Sigmoid colon (tissue), 7 donors: ENCODE measurements around the gene SLC29A4. TPM values are rescaled to one million over a fixed set of nuclear protein-coding genes. Genes with fewer than 3 reads are reported as not detected.

Experiments used
- DNase-seq: peaks from one replicate; pipeline ENCODE4 v3.0.0-alpha.2; 2019
- H3K27ac ChIP-seq, 4 donors: fragments of 200-600 bp; sonication (generic); one replicate each; pipeline ENCODE4 v1.5.1; 2016 to 2019; ENCODE audit warnings: mild to moderate bottlenecking in 1 of 4
- H3K27me3 ChIP-seq, 3 donors: fragments of 200-600 bp; sonication (generic); one replicate each; pipeline ENCODE4 v1.5.1; 2019; ENCODE audit warnings: mild to moderate bottlenecking in 1 of 3
- H3K36me3 ChIP-seq, 4 donors: fragments of 200-600 bp; sonication (generic); one replicate each; pipeline ENCODE4 v1.5.1; 2016 to 2019
- H3K4me1 ChIP-seq, 4 donors: fragments of 200-600 bp; sonication (generic); one replicate each; pipeline ENCODE4 v1.5.1; 2017 to 2019
- H3K4me3 ChIP-seq, 4 donors: fragments of 200-600 bp; sonication (generic); one replicate each; pipeline ENCODE4 v1.5.1; 2017 to 2019; ENCODE audit warnings: mild to moderate bottlenecking in 2 of 4, moderate library complexity in 1 of 4
- H3K9me3 ChIP-seq, 4 donors: fragments of 200-600 bp in 3 of 4; sonication (generic) in 3 of 4; one replicate each; pipeline versions ENCODE4 v1.5.1 to v1.6.1; 2013 to 2019
- CTCF ChIP-seq, 4 experiments: fragments of 450-650 bp in 3 of 4; fragments of 200-600 bp in 1 of 4; IDR thresholded peaks; one replicate each; pipeline ENCODE4 v1.5.1; 2016 to 2019; ENCODE audit warnings: antibody characterized with exemption in 4 of 4, mild to moderate bottlenecking in 3 of 4, moderate library complexity in 2 of 4
- EP300 ChIP-seq, 4 donors: sonication (generic); formaldehyde crosslinking; IDR thresholded peaks; one replicate each; pipeline ENCODE4 v1.6.1; 2017; ENCODE audit warnings: antibody characterized with exemption in 4 of 4
- POLR2A ChIP-seq, 2 donors: fragments of 450-650 bp; IDR thresholded peaks; one replicate each; pipeline ENCODE4 v1.6.1; 2016; ENCODE audit warnings: antibody characterized with exemption in 2 of 2, mild to moderate bottlenecking in 2 of 2, moderate library complexity in 2 of 2
- POLR2AphosphoS5 ChIP-seq, 4 donors: sonication (generic); formaldehyde crosslinking; IDR thresholded peaks; one replicate each; pipeline ENCODE4 v1.6.1; 2017; ENCODE audit warnings: antibody characterized with exemption in 4 of 4
- WGBS, 2 donors: extraction: QIAGEN DNeasy Blood & Tissue Kit; methylation state at CpG; one replicate each; pipeline ENCODE4 v1.1.7; 2013; 5-methylcytosine and 5-hydroxymethylcytosine counted together
- intact Hi-C: fragments of 100-400 bp; cut with DNase I; formaldehyde crosslinking; loops from one replicate; pipeline ENCODE4 v1.15.1; 2023
- polyA plus RNA-seq, 3 donors: library from polyadenylated mRNA; stranded (reverse); fragments of 200-250 nt; gene quantifications; one replicate each; pipeline ENCODE4 v1.2.3, GENCODE V29; 2013
- total RNA-seq, 4 donors: library from RNA; depleted of rRNA; stranded (reverse); fragments of >200 nt; gene quantifications; one replicate each; pipeline ENCODE4 v1.1.0, GENCODE V29; 2016
- donor health status: healthy with polysubstance abuse.
- donor health status: Bipolar disorder and iron deficiency.
- donor health status: healthy.

SLC29A4 gene
- total and polyA plus RNA-seq, 7 donors, result 0.33 to 5.6 (median 1.8) TPM

- 92 to 93% methylated on average over 10 of the region's 10 CpGs for WGBS, 2 donors
- DNase-seq, result no peak
- no peaks in the 10 kb centered on the region for H3K9me3 ChIP-seq
- peaks cover 0 to 14% (median 10%) of the 10 kb centered on the region in 4 donors for H3K4me1 ChIP-seq
- no peak overlapping the region for H3K4me3 ChIP-seq
- H3K36me3 ChIP-seq, result peaks cover 21 to 93% (median 62%) of the 10 kb centered on the region in 4 donors
- H3K27ac ChIP-seq, result peak overlapping the region in 1 of 4 donors; percentile 8
- intact Hi-C loops, result no loop called here
- TF ChIP-seq POLR2AphosphoS5 (IDR thresholded peaks at IDR 0.05), result no peak
- H3K27me3 ChIP-seq, result no peaks in the 10 kb centered on the region
Measured at GRCh38 chr7:5324961-5325360, 42.2 kb downstream of the SLC29A4 start.

GRCh38 chr7:5330288-5330687 is 47.5 kb downstream of the SLC29A4 start:
- H3K9me3 ChIP-seq, result no peaks in the 10 kb centered on the region
- DNase-seq, result no peak
- WGBS, 2 donors, result 98% methylated on average over 3 of the region's 3 CpGs
- intact Hi-C loops, result no loop called here
- H3K36me3 ChIP-seq, result peaks cover 19 to 91% (median 54%) of the 10 kb centered on the region in 4 donors
- no peak overlapping the region for H3K27ac ChIP-seq
- TF ChIP-seq POLR2A (IDR thresholded peaks at IDR 0.05) (no peak), POLR2AphosphoS5 (IDR thresholded peaks at IDR 0.05) (no peak), CTCF (IDR thresholded peaks at IDR 0.05) (no peak), EP300 (IDR thresholded peaks at IDR 0.05) (no peak)
- peaks cover 0 to 17% (median 13%) of the 10 kb centered on the region in 4 donors for H3K4me1 ChIP-seq
- no peaks in the 10 kb centered on the region for H3K27me3 ChIP-seq
- no peak overlapping the region for H3K4me3 ChIP-seq

GRCh38 chr7:5332579-5332978 is 49.8 kb downstream of the SLC29A4 start:
- intact Hi-C loops, result no loop called here
- H3K4me3 ChIP-seq, result no peak overlapping the region
- peaks cover 0 to 5% (median 4%) of the 10 kb centered on the region in 4 donors for H3K9me3 ChIP-seq
- H3K27me3 ChIP-seq, result no peaks in the 10 kb centered on the region
- peaks cover 0 to 15% (median 10%) of the 10 kb centered on the region in 4 donors for H3K4me1 ChIP-seq
- no peak for DNase-seq
- no peak overlapping the region for H3K27ac ChIP-seq
- WGBS, 2 donors, result 93 to 94% methylated on average over 43 of the region's 43 CpGs
- no peak for TF ChIP-seq POLR2AphosphoS5 (IDR thresholded peaks at IDR 0.05)
- TF ChIP-seq POLR2A (IDR thresholded peaks at IDR 0.05), result no peak
- TF ChIP-seq EP300 (IDR thresholded peaks at IDR 0.05), result no peak
- TF ChIP-seq CTCF (IDR thresholded peaks at IDR 0.05), result no peak
- peaks cover 22 to 97% (median 61%) of the 10 kb centered on the region in 4 donors for H3K36me3 ChIP-seq

- DNase-seq, result no peak
- TF ChIP-seq CTCF (IDR thresholded peaks at IDR 0.05) (no peak), POLR2A (IDR thresholded peaks at IDR 0.05) (no peak), POLR2AphosphoS5 (IDR thresholded peaks at IDR 0.05) (no peak), EP300 (IDR thresholded peaks at IDR 0.05) (no peak)
- intact Hi-C loops, result no loop called here
- Histone ChIP-seq H3K4me3 (no peak overlapping the region), H3K4me1 (peaks cover 0 to 9% (median 3%) of the 10 kb centered on the region in 4 donors), H3K36me3 (peaks cover 24 to 97% (median 62%) of the 10 kb centered on the region in 4 donors), H3K27me3 (no peaks in the 10 kb centered on the region), H3K9me3 (peaks cover 0 to 5% (median 4%) of the 10 kb centered on the region in 4 donors), H3K27ac (no peak overlapping the region)
- WGBS, 2 donors, result 71 to 84% methylated on average over 32 of the region's 32 CpGs
Measured at GRCh38 chr7:5333121-5334045, 50.6 kb downstream of the SLC29A4 start.

GRCh38 chr7:5334671-5335070 is 51.9 kb downstream of the SLC29A4 start:
- H3K27me3 ChIP-seq, result no peaks in the 10 kb centered on the region
- TF ChIP-seq EP300 (IDR thresholded peaks at IDR 0.05) (no peak), POLR2A (IDR thresholded peaks at IDR 0.05) (no peak), CTCF (IDR thresholded peaks at IDR 0.05) (no peak), POLR2AphosphoS5 (IDR thresholded peaks at IDR 0.05) (no peak)
- peak overlapping the region in 1 of 4 donors; percentile 11 for H3K27ac ChIP-seq
- peaks cover 0 to 9% (median 2%) of the 10 kb centered on the region in 4 donors for H3K4me1 ChIP-seq
- intact Hi-C loops, result no loop called here
- no peak overlapping the region for H3K4me3 ChIP-seq
- H3K36me3 ChIP-seq, result peaks cover 29 to 98% (median 58%) of the 10 kb centered on the region in 4 donors
- DNase-seq, result no peak
- WGBS, 2 donors, result 75 to 90% methylated on average over 8 of the region's 8 CpGs
- peaks cover 0 to 5% (median 4%) of the 10 kb centered on the region in 4 donors for H3K9me3 ChIP-seq
